Measurements from ENCODE around the gene ZBTB20.
"Not testable (repeated sequence)": the region's sequence is repeated elsewhere in the genome, so short reads cannot be mapped to it uniquely, and the experiment has no call there.

Gene ZBTB20

GRCh38 chr3:115146418-115147328 lies at the start of gene ZBTB20:
Gene ZBTB20 (minus strand): TSS chr3:115147288.
- DNase-seq, result peak; percentile 67

DNA sequence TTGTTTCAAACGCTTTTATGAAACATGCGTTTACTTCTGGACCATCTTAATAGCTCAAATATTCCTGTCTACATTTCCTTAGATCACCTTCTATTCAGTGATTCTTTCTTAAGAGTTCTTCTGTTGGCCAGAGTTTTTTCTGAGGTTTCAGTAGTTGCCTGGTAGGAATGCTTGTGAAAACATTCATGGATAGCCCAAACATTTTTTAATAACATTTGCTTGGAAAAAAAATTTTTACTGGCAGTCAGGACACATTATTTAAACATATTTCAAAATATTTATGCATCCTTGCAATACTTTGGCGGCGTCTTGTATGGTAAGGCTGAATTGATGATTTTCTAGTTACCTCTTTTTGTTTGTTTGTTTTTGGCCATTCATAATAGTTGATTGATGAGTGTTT lies 47.4 kb upstream of the ZBTB20 start:
- no peak for DNase-seq

GRCh38 chr3:115190747-115191146 lies 43.7 kb upstream of the ZBTB20 start:
- DNase-seq, result no peak

- no peak for DNase-seq
Observed at GRCh38 chr3:115187149-115187757, 40.2 kb upstream of the ZBTB20 start.

GRCh38 chr3:115186351-115187148 lies 39.5 kb upstream of the ZBTB20 start:
- no peak for DNase-seq

GRCh38 chr3:115184859-115185572 lies 37.9 kb upstream of the ZBTB20 start:
- not testable (repeated sequence) for DNase-seq

DNA sequence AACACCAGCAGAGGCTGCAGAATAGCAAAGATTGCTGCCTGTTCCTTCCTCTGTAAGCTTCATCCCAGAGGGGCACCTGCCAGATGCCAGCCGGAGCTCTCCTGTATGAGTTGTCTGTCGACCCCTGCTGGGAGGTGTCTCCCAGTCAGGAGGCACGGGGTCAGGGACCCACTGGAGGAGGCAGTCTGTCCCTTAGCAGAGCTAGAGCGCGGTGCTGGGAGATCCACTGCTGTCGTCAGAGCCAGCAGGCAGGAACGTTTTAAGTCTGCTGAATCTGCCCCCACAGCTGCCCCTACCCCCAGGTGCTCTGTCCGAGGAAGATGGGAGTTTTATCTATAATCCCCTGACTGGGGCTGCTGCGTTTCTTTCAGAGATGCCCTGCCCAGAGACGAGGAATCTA lies 31.8 kb upstream of the ZBTB20 start:
- not testable (repeated sequence) for DNase-seq

GRCh38 chr3:115169808-115170207 lies 22.7 kb upstream of the ZBTB20 start:
- peak; percentile 25 for DNase-seq

DNA sequence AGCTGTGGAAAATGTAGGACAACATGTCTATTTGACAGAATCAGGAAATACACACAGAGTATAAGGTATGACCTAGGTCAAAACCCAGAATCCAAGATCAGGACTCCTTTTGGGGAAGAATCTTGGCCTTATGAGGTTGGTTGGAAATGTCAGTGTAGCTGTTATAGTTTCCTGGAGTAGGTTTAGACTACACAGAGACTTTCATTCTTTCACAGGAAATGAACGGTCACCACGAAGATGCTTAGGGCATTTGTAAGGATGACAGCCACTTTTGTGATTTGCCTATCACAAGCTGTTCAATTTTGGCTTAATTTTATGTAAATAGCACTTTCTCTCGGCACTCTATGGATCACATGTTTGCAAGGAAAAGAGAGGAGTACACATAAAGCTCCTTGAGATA lies 18.6 kb upstream of the ZBTB20 start:
- no peak for DNase-seq

DNA sequence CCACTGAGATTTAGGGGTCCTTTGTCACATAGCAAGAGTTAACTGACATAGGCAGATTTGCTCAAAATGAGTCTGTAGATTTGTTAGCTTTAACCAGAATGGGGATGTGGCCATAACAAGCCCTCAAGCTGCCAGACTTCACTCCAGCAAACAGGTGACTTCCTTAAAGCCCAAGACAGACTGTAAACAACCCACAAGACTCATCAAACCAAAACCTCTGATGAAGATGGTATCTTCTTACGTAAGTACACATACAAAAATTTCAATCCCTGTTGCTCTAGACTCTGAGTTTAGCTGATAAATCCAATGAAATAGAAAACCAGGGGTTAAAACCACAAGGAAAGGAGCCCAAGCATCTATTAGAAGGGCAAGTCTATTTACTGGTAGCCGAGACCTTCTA lies 18.2 kb upstream of the ZBTB20 start:
- DNase-seq, result no peak

DNA sequence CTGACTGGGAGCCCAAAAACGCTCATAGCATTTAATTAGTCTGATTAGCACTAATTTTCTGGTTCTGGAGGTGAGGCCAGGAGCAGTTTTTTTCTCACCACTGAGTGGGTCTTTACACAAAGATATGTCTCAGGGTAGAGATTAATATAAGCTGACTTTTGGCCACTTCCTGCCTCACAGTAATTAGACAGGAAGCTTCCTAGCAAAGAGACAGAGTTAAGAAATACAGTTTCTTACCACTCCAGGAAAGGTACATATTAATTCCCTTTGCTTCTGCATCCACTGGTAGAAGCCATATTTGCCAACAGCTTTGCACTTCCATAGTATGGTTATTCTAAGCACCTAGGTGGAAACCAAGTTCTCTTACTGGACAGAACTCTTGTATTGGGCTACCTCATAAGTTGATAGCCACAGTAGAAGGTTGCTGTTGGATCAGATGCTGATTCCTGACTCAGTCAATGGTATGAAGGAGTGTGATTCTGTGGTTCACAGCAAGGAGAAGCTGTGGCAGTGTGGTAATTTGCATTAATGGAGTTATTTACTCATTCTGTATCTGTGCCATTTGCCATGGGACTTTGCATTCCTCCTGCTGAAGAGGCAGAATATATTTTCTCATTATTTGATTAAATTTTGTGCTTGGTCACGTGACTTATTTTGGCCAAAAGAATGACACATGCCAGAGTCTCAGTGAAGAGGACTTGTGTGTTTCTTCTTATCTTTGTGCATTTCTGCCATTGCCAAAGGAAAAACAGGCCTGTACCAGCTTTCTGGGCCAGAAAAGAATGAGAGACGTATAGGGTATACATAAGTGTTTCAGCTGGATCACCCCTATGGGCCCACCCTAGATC lies 17.5 kb upstream of the ZBTB20 start:
- no peak for DNase-seq

DNA sequence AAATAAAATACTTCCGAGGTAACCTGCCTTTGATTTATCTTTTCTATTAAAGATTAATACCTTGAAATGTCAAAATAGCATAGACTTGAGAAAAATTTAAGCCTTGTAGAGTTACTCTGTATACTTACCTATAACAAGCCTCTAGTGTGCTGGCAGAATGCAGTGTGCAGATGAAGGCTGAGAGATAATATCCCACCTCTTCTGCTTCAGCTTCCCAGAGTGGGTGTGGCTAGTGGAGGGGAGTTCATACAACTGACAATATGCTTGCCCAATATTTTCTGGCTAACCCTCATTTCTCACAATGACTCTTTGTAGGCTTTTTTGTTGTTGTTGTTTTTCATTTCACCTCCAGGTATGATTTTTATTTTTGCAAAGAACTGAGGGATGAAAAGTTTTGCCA lies 15.7 kb upstream of the ZBTB20 start:
- no peak for DNase-seq

- no peak for DNase-seq
Observed at GRCh38 chr3:115161866-115162265, 14.8 kb upstream of the ZBTB20 start.

GRCh38 chr3:115161168-115161834 lies 14.2 kb upstream of the ZBTB20 start:
- DNase-seq, result no peak

DNA sequence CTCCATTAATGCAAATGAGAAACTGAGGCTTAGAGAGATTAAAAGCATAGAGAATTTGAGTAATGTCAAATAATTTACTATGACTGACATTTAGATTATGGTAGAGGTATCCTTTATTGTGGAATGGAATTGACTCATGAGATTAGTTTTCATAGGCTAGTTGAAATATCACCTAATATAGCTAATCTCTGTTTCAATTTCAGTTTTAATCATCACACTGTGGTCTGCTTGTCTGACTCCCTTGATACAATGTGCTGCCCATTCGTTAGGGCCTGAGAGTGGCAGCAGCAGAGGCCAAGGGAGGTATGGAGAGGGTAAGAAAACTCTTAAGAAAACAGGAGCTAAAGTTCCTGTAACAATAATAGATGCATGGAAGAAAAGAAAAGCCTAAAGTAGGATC lies 13.2 kb upstream of the ZBTB20 start:
- no peak for DNase-seq

- no peak for DNase-seq
Observed at GRCh38 chr3:115156046-115156654, 9.1 kb upstream of the ZBTB20 start.

DNA sequence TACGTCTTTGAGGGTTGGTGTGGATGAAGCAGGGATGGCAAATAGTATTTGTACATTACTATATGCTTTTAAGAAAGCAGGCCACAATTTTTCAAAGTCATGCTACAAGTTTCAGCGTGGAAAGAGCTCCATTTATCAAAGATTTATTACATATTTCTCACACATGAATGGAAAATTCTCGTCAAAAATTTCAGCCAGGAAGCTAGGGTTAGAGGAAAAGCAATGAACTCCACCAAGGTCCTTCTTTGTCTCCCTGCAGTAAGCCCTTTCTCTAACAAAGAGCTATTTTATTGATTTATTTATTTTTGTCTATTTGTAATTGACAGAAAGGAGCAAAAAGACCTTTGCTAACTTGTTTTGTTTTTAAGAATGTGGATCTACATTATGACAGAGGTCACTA lies 7.5 kb upstream of the ZBTB20 start:
- no peak for DNase-seq

- DNase-seq, result no peak
Observed at GRCh38 chr3:115151921-115152320, 4.8 kb upstream of the ZBTB20 start.

DNA sequence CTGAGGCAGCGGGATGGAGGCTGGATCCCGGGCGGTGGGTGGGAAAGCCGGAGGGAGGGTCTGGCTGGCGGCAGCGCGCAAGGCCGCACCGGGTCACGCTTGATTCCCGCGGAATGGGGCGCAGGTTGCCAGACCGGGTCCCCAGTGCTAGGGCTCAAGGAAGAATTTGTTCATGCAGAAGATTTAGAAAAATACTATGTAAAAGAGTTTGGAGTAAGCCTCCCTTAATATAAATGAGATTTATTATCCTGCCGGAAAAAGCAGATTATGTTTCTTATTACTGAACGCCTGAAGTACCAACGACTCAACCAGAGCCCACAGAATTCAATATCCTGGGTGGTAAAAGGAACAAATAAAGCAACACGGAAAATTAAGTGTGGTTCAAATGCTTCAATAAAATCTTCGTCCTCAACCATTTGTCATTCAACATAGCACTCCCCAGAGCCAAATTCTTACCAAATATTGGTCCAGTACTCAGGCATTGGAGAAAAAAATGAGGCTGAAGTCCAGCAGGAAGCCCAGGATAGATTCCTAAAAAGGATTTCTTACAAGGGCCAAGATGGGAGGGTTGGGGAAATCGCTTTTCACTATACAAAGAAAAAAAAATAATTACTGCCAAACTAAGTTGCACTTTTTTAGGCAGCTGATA lies 1.2 kb upstream of the ZBTB20 start:
- peak; percentile 74 for DNase-seq

Measured in DMS79 treated with DMSO at 0.1 percent for 48 hours (cell line).